LNCAP (cell line): ENCODE data around the gene PDK2.

Source experiments
- TF ChIP-seq, protein P1 (sequence below): fragments of 450-650 bp; IDR thresholded peaks from 2 replicates; pipeline ENCODE4 v1.5.1; 2017; ENCODE audit warnings: mild to moderate bottlenecking

Gene PDK2

GRCh38 chr17:50103941-50104340 is 8.8 kb downstream of the PDK2 start:
- TF ChIP-seq, protein P1, sequence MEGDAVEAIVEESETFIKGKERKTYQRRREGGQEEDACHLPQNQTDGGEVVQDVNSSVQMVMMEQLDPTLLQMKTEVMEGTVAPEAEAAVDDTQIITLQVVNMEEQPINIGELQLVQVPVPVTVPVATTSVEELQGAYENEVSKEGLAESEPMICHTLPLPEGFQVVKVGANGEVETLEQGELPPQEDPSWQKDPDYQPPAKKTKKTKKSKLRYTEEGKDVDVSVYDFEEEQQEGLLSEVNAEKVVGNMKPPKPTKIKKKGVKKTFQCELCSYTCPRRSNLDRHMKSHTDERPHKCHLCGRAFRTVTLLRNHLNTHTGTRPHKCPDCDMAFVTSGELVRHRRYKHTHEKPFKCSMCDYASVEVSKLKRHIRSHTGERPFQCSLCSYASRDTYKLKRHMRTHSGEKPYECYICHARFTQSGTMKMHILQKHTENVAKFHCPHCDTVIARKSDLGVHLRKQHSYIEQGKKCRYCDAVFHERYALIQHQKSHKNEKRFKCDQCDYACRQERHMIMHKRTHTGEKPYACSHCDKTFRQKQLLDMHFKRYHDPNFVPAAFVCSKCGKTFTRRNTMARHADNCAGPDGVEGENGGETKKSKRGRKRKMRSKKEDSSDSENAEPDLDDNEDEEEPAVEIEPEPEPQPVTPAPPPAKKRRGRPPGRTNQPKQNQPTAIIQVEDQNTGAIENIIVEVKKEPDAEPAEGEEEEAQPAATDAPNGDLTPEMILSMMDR: no peak

- TF ChIP-seq, protein P1: no peak
Observed at GRCh38 chr17:50105811-50106210, 10.7 kb downstream of the PDK2 start.

- TF ChIP-seq, protein P1: no peak
Observed at GRCh38 chr17:50106393-50107131, 11.4 kb downstream of the PDK2 start.

GRCh38 chr17:50107790-50108414 is 12.8 kb downstream of the PDK2 start:
- TF ChIP-seq, protein P1: no peak

GRCh38 chr17:50108556-50108955 is 13.4 kb downstream of the PDK2 start:
- TF ChIP-seq, protein P1: no peak

- TF ChIP-seq, protein P1: no peak
Observed at GRCh38 chr17:50109207-50109606, 14.1 kb downstream of the PDK2 start.

- TF ChIP-seq, protein P1: no peak
Observed at GRCh38 chr17:50109785-50110184, 14.6 kb downstream of the PDK2 start.
